GM12892 (cell line): ENCODE data around the gene VCL.

Experiments
- POLR2A ChIP-seq: IDR thresholded peaks from 2 replicates; pipeline ENCODE4 v1.6.1; 2011; ENCODE audit warnings: low read depth, low read length, control low read depth
- POLR2AphosphoS5 ChIP-seq: IDR thresholded peaks from 2 replicates; pipeline ENCODE4 v1.6.1; 2011; ENCODE audit warnings: low read depth, low read length, control low read depth

- TF ChIP-seq POLR2A (no peak), POLR2AphosphoS5 (no peak)
These were observed 105.8 kb downstream of the VCL start for GRCh38 chr10:74103560-74104258.
